Activated CD4-positive, alpha-beta T cell treated with anti-CD3 and anti-CD28 coated beads, Interleukin-10, Interleukin-2, amounts not matched to agents 100 ng/mL and 50 ng/mL, durations not matched to agents 16 hours and 8 hours (primary cell): ENCODE data around the gene PRKN.
"Not testable (repeated sequence)": the region's sequence is repeated elsewhere in the genome, so short reads cannot be mapped to it uniquely, and the experiment has no call there.

Experiments
- DNase-seq: peaks from one replicate; pipeline ENCODE4 v3.0.0-alpha.2; 2020

PRKN gene

GRCh38 chr6:161829291-161829729, 898.3 kb downstream of the PRKN start:
- no peak for DNase-seq

GRCh38 chr6:161828355-161828754, 899.2 kb downstream of the PRKN start:
- DNase-seq: no peak

GRCh38 chr6:161826512-161826911, 901.1 kb downstream of the PRKN start:
- no peak for DNase-seq

- DNase-seq: not testable (repeated sequence)
These were observed 905.4 kb downstream of the PRKN start for GRCh38 chr6:161822204-161822603.

GRCh38 chr6:161817881-161818280, 909.7 kb downstream of the PRKN start:
- DNase-seq: no peak

GRCh38 chr6:161815965-161816364, 911.6 kb downstream of the PRKN start:
- no peak for DNase-seq

GRCh38 chr6:161813156-161813555, 914.4 kb downstream of the PRKN start:
- DNase-seq: no peak

- no peak for DNase-seq
These were observed 917.6 kb downstream of the PRKN start for GRCh38 chr6:161809971-161810370.

- DNase-seq: no peak
These were observed 922.7 kb downstream of the PRKN start for GRCh38 chr6:161804838-161805237.

- no peak for DNase-seq
These were observed 924.4 kb downstream of the PRKN start for GRCh38 chr6:161803131-161803530.

- DNase-seq: no peak
These were observed 925.3 kb downstream of the PRKN start for GRCh38 chr6:161802231-161802630.

GRCh38 chr6:161798844-161799394, 928.6 kb downstream of the PRKN start:
- no peak for DNase-seq

- DNase-seq: no peak
These were observed 930.9 kb downstream of the PRKN start for GRCh38 chr6:161796681-161797080.

- no peak for DNase-seq
These were observed 934.6 kb downstream of the PRKN start for GRCh38 chr6:161792851-161793493.

GRCh38 chr6:161788531-161788930, 939.0 kb downstream of the PRKN start:
- no peak for DNase-seq

- no peak for DNase-seq
These were observed 955.4 kb downstream of the PRKN start for GRCh38 chr6:161772176-161772575.

GRCh38 chr6:161761966-161762365, 965.6 kb downstream of the PRKN start:
- DNase-seq: no peak

- DNase-seq: no peak
These were observed 972.5 kb downstream of the PRKN start for GRCh38 chr6:161755080-161755479.

GRCh38 chr6:161750686-161751085, 976.9 kb downstream of the PRKN start:
- DNase-seq: no peak

GRCh38 chr6:161749576-161749975, 978.0 kb downstream of the PRKN start:
- no peak for DNase-seq

GRCh38 chr6:161748535-161749416, 978.8 kb downstream of the PRKN start:
- DNase-seq: peak; percentile 31

GRCh38 chr6:161747506-161747905, 980.1 kb downstream of the PRKN start:
- DNase-seq: no peak

- no peak for DNase-seq
These were observed 981.9 kb downstream of the PRKN start for GRCh38 chr6:161745594-161746141.

- no peak for DNase-seq
These were observed 982.4 kb downstream of the PRKN start for GRCh38 chr6:161745128-161745527.
